Measurements from ENCODE around the gene CEP72.

The CEP72 gene

GRCh38 chr5:587403-587802 lies 24.7 kb upstream of the CEP72 start:
- no peak overlapping the region for H3K4me2 ChIP-seq (ENCODE audit: insufficient read depth, low read length, poor library complexity, severe bottlenecking)
- no CpG with 5 or more reads among the region's 6 CpGs for WGBS, 2 donors (ENCODE audit: extremely low coverage in 2 of 2, insufficient read length in 2 of 2, insufficient replicate concordance in 1 of 2)
- H2BK120ac ChIP-seq (ENCODE audit: low read depth, low read length) = no peak overlapping the region
- H2AK5ac ChIP-seq (ENCODE audit: low read depth, low read length) = no peak overlapping the region
- no peaks in the 10 kb centered on the region for H3K36me3 ChIP-seq (replicated peaks in 1 of 2; ENCODE audit: control insufficient read depth in 2 of 2, insufficient read depth in 2 of 2, low read length in 2 of 2)
- H3K23ac ChIP-seq (ENCODE audit: low read depth, low read length, poor library complexity) = peak overlapping the region; percentile 2
- no peak overlapping the region for H2BK12ac ChIP-seq (ENCODE audit: low read length)
- peaks cover 0 to 25% (median 0%) of the 10 kb centered on the region in 3 experiments for H3K27me3 ChIP-seq (ENCODE audit: control insufficient read depth in 3 of 3, insufficient read depth in 3 of 3, low read depth in 1 of 3, low read length in 3 of 3)
- peaks cover 0 to 2% of the 10 kb centered on the region in 2 donors for H3K4me1 ChIP-seq (ENCODE audit: control insufficient read depth in 2 of 2, insufficient read depth in 1 of 2, low read depth in 1 of 2, low read length in 2 of 2)
- H3K9me3 ChIP-seq (replicated peaks in 1 of 2; ENCODE audit: control insufficient read depth in 2 of 2, insufficient read depth in 1 of 2, low read depth in 1 of 2, low read length in 2 of 2) = peaks cover 0 to 2% of the 10 kb centered on the region in 2 donors
- no peak overlapping the region for H4K91ac ChIP-seq (ENCODE audit: low read depth, low read length, poor library complexity)
- DNase-seq (ENCODE audit: low spot score) = no peak
- no peak overlapping the region for H3K27ac ChIP-seq (replicated peaks; ENCODE audit: low read length)
- H3K9ac ChIP-seq (ENCODE audit: low read depth, low read length, poor library complexity) = no peak overlapping the region
- H2BK15ac ChIP-seq (ENCODE audit: low read length) = no peak overlapping the region
- no peak overlapping the region for H3K18ac ChIP-seq (ENCODE audit: low read length)
- peak overlapping the region in 1 of 2 donors; percentile 29 for H3K4me3 ChIP-seq (ENCODE audit: low read length in 2 of 2)
- H3K4ac ChIP-seq (ENCODE audit: low read length) = no peak overlapping the region
- H2BK5ac ChIP-seq (ENCODE audit: low read length) = no peak overlapping the region
- no peaks in the 10 kb centered on the region for H3K79me1 ChIP-seq (ENCODE audit: low read depth, low read length)
- H2AFZ ChIP-seq (ENCODE audit: low read length) = no peak overlapping the region
- H3K14ac ChIP-seq (ENCODE audit: low read length) = no peak overlapping the region
- H4K8ac ChIP-seq (ENCODE audit: low read depth, low read length) = no peak overlapping the region

GRCh38 chr5:588406-588995 lies 23.6 kb upstream of the CEP72 start:
- Histone ChIP-seq H3K18ac (ENCODE audit: low read length) (no peak overlapping the region), H3K4me2 (ENCODE audit: insufficient read depth, low read length, poor library complexity, severe bottlenecking) (no peak overlapping the region), H2AK5ac (ENCODE audit: low read depth, low read length) (peak overlapping the region; percentile 26), H3K4ac (ENCODE audit: low read length) (no peak overlapping the region), H2BK5ac (ENCODE audit: low read length) (no peak overlapping the region), H4K91ac (ENCODE audit: low read depth, low read length, poor library complexity) (no peak overlapping the region), H3K23ac (ENCODE audit: low read depth, low read length, poor library complexity) (no peak overlapping the region), H2AFZ (ENCODE audit: low read length) (no peak overlapping the region), H3K9ac (ENCODE audit: low read depth, low read length, poor library complexity) (no peak overlapping the region), H3K79me1 (ENCODE audit: low read depth, low read length) (no peaks in the 10 kb centered on the region), H3K4me1 (ENCODE audit: control insufficient read depth in 2 of 2, insufficient read depth in 1 of 2, low read depth in 1 of 2, low read length in 2 of 2) (peaks cover 0 to 2% of the 10 kb centered on the region in 2 donors), H3K9me3 (replicated peaks in 1 of 2; ENCODE audit: control insufficient read depth in 2 of 2, insufficient read depth in 1 of 2, low read depth in 1 of 2, low read length in 2 of 2) (peaks cover 0 to 2% of the 10 kb centered on the region in 2 donors), H3K27me3 (ENCODE audit: control insufficient read depth in 3 of 3, insufficient read depth in 3 of 3, low read depth in 1 of 3, low read length in 3 of 3) (peaks cover 0 to 25% (median 0%) of the 10 kb centered on the region in 3 experiments), H2BK15ac (ENCODE audit: low read length) (no peak overlapping the region), H2BK12ac (ENCODE audit: low read length) (no peak overlapping the region), H3K27ac (replicated peaks; ENCODE audit: low read length) (no peak overlapping the region), H3K36me3 (replicated peaks in 1 of 2; ENCODE audit: control insufficient read depth in 2 of 2, insufficient read depth in 2 of 2, low read length in 2 of 2) (no peaks in the 10 kb centered on the region), H3K4me3 (ENCODE audit: low read length in 2 of 2) (no peak overlapping the region), H4K8ac (ENCODE audit: low read depth, low read length) (no peak overlapping the region), H3K14ac (ENCODE audit: low read length) (peak overlapping the region; percentile 23), H2BK120ac (ENCODE audit: low read depth, low read length) (no peak overlapping the region)
- WGBS, 2 donors (ENCODE audit: extremely low coverage in 2 of 2, insufficient read length in 2 of 2, insufficient replicate concordance in 1 of 2) = no CpG with 5 or more reads among the region's 11 CpGs
- no peak for DNase-seq (ENCODE audit: low spot score)

- H2BK5ac ChIP-seq (ENCODE audit: low read length) = no peak overlapping the region
- no peak overlapping the region for H3K14ac ChIP-seq (ENCODE audit: low read length)
- no peak overlapping the region for H2BK120ac ChIP-seq (ENCODE audit: low read depth, low read length)
- H3K4me3 ChIP-seq (ENCODE audit: low read length in 2 of 2) = no peak overlapping the region
- H4K8ac ChIP-seq (ENCODE audit: low read depth, low read length) = no peak overlapping the region
- no peak overlapping the region for H4K91ac ChIP-seq (ENCODE audit: low read depth, low read length, poor library complexity)
- H3K27me3 ChIP-seq (ENCODE audit: control insufficient read depth in 3 of 3, insufficient read depth in 3 of 3, low read depth in 1 of 3, low read length in 3 of 3) = peaks cover 0 to 30% (median 0%) of the 10 kb centered on the region in 3 experiments
- no peak overlapping the region for H2AFZ ChIP-seq (ENCODE audit: low read length)
- no peak for DNase-seq (ENCODE audit: low spot score)
- no peak overlapping the region for H3K18ac ChIP-seq (ENCODE audit: low read length)
- no peak overlapping the region for H2BK15ac ChIP-seq (ENCODE audit: low read length)
- WGBS, 2 donors (ENCODE audit: extremely low coverage in 2 of 2, insufficient read length in 2 of 2, insufficient replicate concordance in 1 of 2) = no CpG with 5 or more reads among the region's 1 CpG
- peaks cover 0 to 2% of the 10 kb centered on the region in 2 donors for H3K4me1 ChIP-seq (ENCODE audit: control insufficient read depth in 2 of 2, insufficient read depth in 1 of 2, low read depth in 1 of 2, low read length in 2 of 2)
- H3K4ac ChIP-seq (ENCODE audit: low read length) = no peak overlapping the region
- H3K36me3 ChIP-seq (replicated peaks in 1 of 2; ENCODE audit: control insufficient read depth in 2 of 2, insufficient read depth in 2 of 2, low read length in 2 of 2) = no peaks in the 10 kb centered on the region
- no peak overlapping the region for H3K4me2 ChIP-seq (ENCODE audit: insufficient read depth, low read length, poor library complexity, severe bottlenecking)
- H2AK5ac ChIP-seq (ENCODE audit: low read depth, low read length) = no peak overlapping the region
- H3K9ac ChIP-seq (ENCODE audit: low read depth, low read length, poor library complexity) = no peak overlapping the region
- peaks cover 0 to 2% of the 10 kb centered on the region in 2 donors for H3K9me3 ChIP-seq (replicated peaks in 1 of 2; ENCODE audit: control insufficient read depth in 2 of 2, insufficient read depth in 1 of 2, low read depth in 1 of 2, low read length in 2 of 2)
- no peak overlapping the region for H3K27ac ChIP-seq (replicated peaks; ENCODE audit: low read length)
- no peak overlapping the region for H3K23ac ChIP-seq (ENCODE audit: low read depth, low read length, poor library complexity)
- no peak overlapping the region for H2BK12ac ChIP-seq (ENCODE audit: low read length)
- H3K79me1 ChIP-seq (ENCODE audit: low read depth, low read length) = no peaks in the 10 kb centered on the region
Observed at GRCh38 chr5:589173-589572, 23.0 kb upstream of the CEP72 start.

DNA sequence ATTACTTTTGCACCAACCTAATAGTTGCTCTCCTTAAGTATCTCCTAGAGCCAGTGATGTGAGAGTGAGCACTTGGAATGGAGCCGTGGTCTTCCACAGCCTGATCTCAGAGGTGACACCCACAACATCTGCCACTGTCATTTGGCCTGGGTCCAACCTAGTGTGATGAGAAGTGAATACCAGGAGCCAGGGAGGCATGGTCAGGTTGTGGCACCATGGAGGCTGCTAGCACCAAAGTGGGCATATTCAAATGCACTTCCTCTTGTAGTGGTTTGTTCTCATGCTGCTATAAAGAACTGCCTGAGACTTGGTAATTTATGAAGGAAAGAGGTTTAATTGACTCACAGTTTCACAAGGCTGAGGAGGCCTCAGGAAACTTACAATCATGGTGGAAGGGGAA lies 22.6 kb upstream of the CEP72 start:
- H3K18ac ChIP-seq (ENCODE audit: low read length) = no peak overlapping the region
- no peak overlapping the region for H2BK120ac ChIP-seq (ENCODE audit: low read depth, low read length)
- no peak overlapping the region for H2BK5ac ChIP-seq (ENCODE audit: low read length)
- H2AK5ac ChIP-seq (ENCODE audit: low read depth, low read length) = no peak overlapping the region
- peaks cover 0 to 2% of the 10 kb centered on the region in 2 donors for H3K4me1 ChIP-seq (ENCODE audit: control insufficient read depth in 2 of 2, insufficient read depth in 1 of 2, low read depth in 1 of 2, low read length in 2 of 2)
- no peaks in the 10 kb centered on the region for H3K79me1 ChIP-seq (ENCODE audit: low read depth, low read length)
- no peaks in the 10 kb centered on the region for H3K36me3 ChIP-seq (replicated peaks in 1 of 2; ENCODE audit: control insufficient read depth in 2 of 2, insufficient read depth in 2 of 2, low read length in 2 of 2)
- no peak overlapping the region for H2BK15ac ChIP-seq (ENCODE audit: low read length)
- no CpG with 5 or more reads among the region's 1 CpG for WGBS, 2 donors (ENCODE audit: extremely low coverage in 2 of 2, insufficient read length in 2 of 2, insufficient replicate concordance in 1 of 2)
- peaks cover 0 to 2% of the 10 kb centered on the region in 2 donors for H3K9me3 ChIP-seq (replicated peaks in 1 of 2; ENCODE audit: control insufficient read depth in 2 of 2, insufficient read depth in 1 of 2, low read depth in 1 of 2, low read length in 2 of 2)
- DNase-seq (ENCODE audit: low spot score) = no peak
- H3K27me3 ChIP-seq (ENCODE audit: control insufficient read depth in 3 of 3, insufficient read depth in 3 of 3, low read depth in 1 of 3, low read length in 3 of 3) = peaks cover 0 to 34% (median 0%) of the 10 kb centered on the region in 3 experiments
- H2BK12ac ChIP-seq (ENCODE audit: low read length) = no peak overlapping the region
- no peak overlapping the region for H4K8ac ChIP-seq (ENCODE audit: low read depth, low read length)
- H3K27ac ChIP-seq (replicated peaks; ENCODE audit: low read length) = no peak overlapping the region
- H3K4ac ChIP-seq (ENCODE audit: low read length) = no peak overlapping the region
- H3K4me3 ChIP-seq (ENCODE audit: low read length in 2 of 2) = no peak overlapping the region
- H3K9ac ChIP-seq (ENCODE audit: low read depth, low read length, poor library complexity) = no peak overlapping the region
- no peak overlapping the region for H4K91ac ChIP-seq (ENCODE audit: low read depth, low read length, poor library complexity)
- no peak overlapping the region for H3K14ac ChIP-seq (ENCODE audit: low read length)
- H2AFZ ChIP-seq (ENCODE audit: low read length) = no peak overlapping the region
- H3K4me2 ChIP-seq (ENCODE audit: insufficient read depth, low read length, poor library complexity, severe bottlenecking) = no peak overlapping the region
- H3K23ac ChIP-seq (ENCODE audit: low read depth, low read length, poor library complexity) = no peak overlapping the region
